Measurements from ENCODE around the gene PNPLA7. TPM values are rescaled to one million over a fixed set of nuclear protein-coding genes. Genes with fewer than 3 reads are reported as not detected.

PNPLA7 gene
- total and polyA plus RNA-seq, 2 donors (not counting 1 experiment from before 2014, with no cell fraction given) = 18.7 to 29.9 TPM

DNA sequence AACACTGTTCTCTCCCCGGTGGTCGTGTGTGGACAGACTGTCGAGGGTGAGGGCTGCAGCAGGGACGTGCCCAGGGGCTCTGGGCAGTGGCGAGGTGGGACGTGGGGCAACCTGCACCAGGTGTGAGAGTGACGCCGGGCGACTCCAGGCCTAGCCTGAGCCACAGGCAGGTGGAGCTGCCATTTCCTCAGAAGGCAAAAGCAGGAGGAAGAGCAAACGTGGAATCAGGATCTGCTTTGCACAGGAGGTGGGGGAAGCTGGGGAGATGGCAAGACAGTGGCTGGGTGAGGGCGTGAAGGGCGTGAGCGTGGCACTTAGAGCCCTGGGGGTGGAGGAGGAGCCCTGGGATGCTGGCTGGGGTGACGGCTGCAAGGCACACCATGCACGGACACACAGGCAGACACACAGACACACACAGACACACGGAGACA is 51.5 kb downstream of the PNPLA7 start:
- H4K20me1 ChIP-seq (ENCODE audit: control insufficient read depth, insufficient read depth, low read length, poor library complexity, severe bottlenecking) = no peaks in the 10 kb centered on the region
- Mint-ChIP-seq H3K27me3 (no peaks in the 10 kb centered on the region), H3K27ac (no peak overlapping the region), H3K9me3 (ENCODE audit: insufficient read depth) (no peaks in the 10 kb centered on the region), H3K4me3 (no peak overlapping the region), H3K4me1 (peaks cover 2% of the 10 kb centered on the region)
- intact Hi-C loops (cut with micrococcal nuclease) = no loop called here
- H3K9me3 ChIP-seq (ENCODE audit: control extremely low read depth in 1 of 3, control insufficient read depth in 2 of 3, insufficient read depth in 1 of 3, low read length in 2 of 3) = peaks cover 0 to 76% (median 0%) of the 10 kb centered on the region in 3 donors
- peaks cover 0 to 7% of the 10 kb centered on the region in 2 experiments for H3K36me3 ChIP-seq (replicated peaks in 1 of 2; ENCODE audit: control extremely low read depth in 1 of 2, control insufficient read depth in 1 of 2, extremely low read depth in 1 of 2, insufficient read depth in 2 of 2, low read length in 1 of 2)
- H3K4me1 ChIP-seq (ENCODE audit: control insufficient read depth in 2 of 2, insufficient read depth in 2 of 2, low read length in 2 of 2) = no peaks in the 10 kb centered on the region
- H3K4me3 ChIP-seq (ENCODE audit: control extremely low read depth in 1 of 5, extremely low read depth in 1 of 5, insufficient read depth in 1 of 5, low read depth in 2 of 5, low read length in 4 of 5) = no peak overlapping the region
- CTCF ChIA-PET = no interaction called here
- ATAC-seq (ENCODE audit: low read depth) (no peak), DNase-seq (no peak)
- no peak overlapping the region for H3K4me2 ChIP-seq (replicated peaks; ENCODE audit: low read depth, low read length, poor library complexity, severe bottlenecking)
- POLR2A ChIA-PET = no interaction called here
- no peaks in the 10 kb centered on the region for H3K27me3 ChIP-seq (replicated peaks in 1 of 4; ENCODE audit: control extremely low read depth in 1 of 4, control insufficient read depth in 3 of 4, insufficient read depth in 4 of 4, low read length in 3 of 4)
- no peak overlapping the region for H2AFZ ChIP-seq (ENCODE audit: insufficient read depth, low read depth, low read length, poor library complexity, severe bottlenecking)
- no peaks in the 10 kb centered on the region for H3K79me2 ChIP-seq (ENCODE audit: control insufficient read depth, insufficient read depth, low read length)
- TF ChIP-seq, protein P1, sequence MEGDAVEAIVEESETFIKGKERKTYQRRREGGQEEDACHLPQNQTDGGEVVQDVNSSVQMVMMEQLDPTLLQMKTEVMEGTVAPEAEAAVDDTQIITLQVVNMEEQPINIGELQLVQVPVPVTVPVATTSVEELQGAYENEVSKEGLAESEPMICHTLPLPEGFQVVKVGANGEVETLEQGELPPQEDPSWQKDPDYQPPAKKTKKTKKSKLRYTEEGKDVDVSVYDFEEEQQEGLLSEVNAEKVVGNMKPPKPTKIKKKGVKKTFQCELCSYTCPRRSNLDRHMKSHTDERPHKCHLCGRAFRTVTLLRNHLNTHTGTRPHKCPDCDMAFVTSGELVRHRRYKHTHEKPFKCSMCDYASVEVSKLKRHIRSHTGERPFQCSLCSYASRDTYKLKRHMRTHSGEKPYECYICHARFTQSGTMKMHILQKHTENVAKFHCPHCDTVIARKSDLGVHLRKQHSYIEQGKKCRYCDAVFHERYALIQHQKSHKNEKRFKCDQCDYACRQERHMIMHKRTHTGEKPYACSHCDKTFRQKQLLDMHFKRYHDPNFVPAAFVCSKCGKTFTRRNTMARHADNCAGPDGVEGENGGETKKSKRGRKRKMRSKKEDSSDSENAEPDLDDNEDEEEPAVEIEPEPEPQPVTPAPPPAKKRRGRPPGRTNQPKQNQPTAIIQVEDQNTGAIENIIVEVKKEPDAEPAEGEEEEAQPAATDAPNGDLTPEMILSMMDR (IDR thresholded peaks at IDR 0.05) = no peak
- no peak for TF ChIP-seq EZH2 (IDR thresholded peaks at IDR 0.05; ENCODE audit: borderline replicate concordance, insufficient read depth, low read depth, low read length, poor library complexity, severe bottlenecking)
- no peak overlapping the region for H3K9ac ChIP-seq (ENCODE audit: low read length)
- WGBS (ENCODE audit: insufficient coverage) = 96% methylated on average over 15 of the region's 16 CpGs
- H3K27ac ChIP-seq (ENCODE audit: low read length in 2 of 2) = no peak overlapping the region

DNA sequence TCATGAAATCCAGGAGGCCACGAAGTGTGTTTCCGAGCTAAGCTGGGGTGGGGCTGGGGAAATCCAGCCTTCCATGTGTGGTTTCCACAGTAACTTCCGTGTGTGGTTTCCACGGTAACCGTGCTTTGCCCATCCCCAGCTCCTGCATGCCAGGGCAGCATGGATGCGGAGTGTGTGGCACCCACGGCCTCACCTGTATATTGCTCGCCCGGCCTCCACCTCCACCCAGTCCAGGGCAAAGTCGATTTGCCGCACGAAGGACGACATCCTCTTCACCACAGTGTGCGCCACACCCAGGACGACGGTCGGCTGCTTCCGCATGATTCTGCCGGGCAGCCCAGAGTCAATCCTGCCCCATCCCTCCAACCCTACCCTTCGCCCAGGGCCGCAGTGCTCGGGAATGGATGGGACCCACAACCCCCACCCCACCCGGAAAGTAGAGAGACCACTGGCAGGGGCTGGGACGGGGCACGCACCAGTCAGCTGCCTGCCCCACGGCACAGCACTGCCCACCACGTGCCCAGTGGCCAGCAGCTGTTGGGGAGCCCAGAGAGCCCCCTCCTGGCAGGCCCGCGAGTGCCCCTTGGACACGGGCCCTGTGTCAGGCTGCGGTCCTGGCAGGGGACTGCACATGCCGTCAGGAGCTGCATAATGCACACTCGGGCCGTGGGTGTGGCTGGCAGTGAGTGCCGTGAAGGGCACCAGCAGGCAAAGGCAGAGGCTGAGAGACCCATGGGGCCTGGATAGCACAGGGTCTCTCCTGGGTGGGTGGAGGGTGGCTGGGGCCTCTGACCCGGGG is 52.1 kb downstream of the PNPLA7 start:
- Mint-ChIP-seq H3K9me3 (ENCODE audit: insufficient read depth) (no peaks in the 10 kb centered on the region), H3K4me1 (peaks cover 2% of the 10 kb centered on the region), H3K27me3 (no peaks in the 10 kb centered on the region), H3K27ac (no peak overlapping the region), H3K4me3 (no peak overlapping the region)
- no peak overlapping the region for H3K9ac ChIP-seq (ENCODE audit: low read length)
- H3K27me3 ChIP-seq (replicated peaks in 1 of 4; ENCODE audit: control extremely low read depth in 1 of 4, control insufficient read depth in 3 of 4, insufficient read depth in 4 of 4, low read length in 3 of 4) = no peaks in the 10 kb centered on the region
- no peaks in the 10 kb centered on the region for H3K79me2 ChIP-seq (ENCODE audit: control insufficient read depth, insufficient read depth, low read length)
- ChIA-PET CTCF (no interaction called here), POLR2A (no interaction called here)
- H3K27ac ChIP-seq (ENCODE audit: low read length in 2 of 2) = no peak overlapping the region
- 98% methylated on average over 36 of the region's 36 CpGs for WGBS (ENCODE audit: insufficient coverage)
- intact Hi-C loops (cut with micrococcal nuclease) = no loop called here
- no peak for TF ChIP-seq EZH2 (IDR thresholded peaks at IDR 0.05; ENCODE audit: borderline replicate concordance, insufficient read depth, low read depth, low read length, poor library complexity, severe bottlenecking)
- TF ChIP-seq, protein P1 (IDR thresholded peaks at IDR 0.05) = no peak
- no peaks in the 10 kb centered on the region for H3K4me1 ChIP-seq (ENCODE audit: control insufficient read depth in 2 of 2, insufficient read depth in 2 of 2, low read length in 2 of 2)
- H2AFZ ChIP-seq (ENCODE audit: insufficient read depth, low read depth, low read length, poor library complexity, severe bottlenecking) = no peak overlapping the region
- peaks cover 0 to 81% (median 0%) of the 10 kb centered on the region in 3 donors for H3K9me3 ChIP-seq (ENCODE audit: control extremely low read depth in 1 of 3, control insufficient read depth in 2 of 3, insufficient read depth in 1 of 3, low read length in 2 of 3)
- no peak overlapping the region for H3K4me2 ChIP-seq (replicated peaks; ENCODE audit: low read depth, low read length, poor library complexity, severe bottlenecking)
- no peaks in the 10 kb centered on the region for H4K20me1 ChIP-seq (ENCODE audit: control insufficient read depth, insufficient read depth, low read length, poor library complexity, severe bottlenecking)
- H3K4me3 ChIP-seq (ENCODE audit: control extremely low read depth in 1 of 5, extremely low read depth in 1 of 5, insufficient read depth in 1 of 5, low read depth in 2 of 5, low read length in 4 of 5) = no peak overlapping the region
- peaks cover 0 to 7% of the 10 kb centered on the region in 2 experiments for H3K36me3 ChIP-seq (replicated peaks in 1 of 2; ENCODE audit: control extremely low read depth in 1 of 2, control insufficient read depth in 1 of 2, extremely low read depth in 1 of 2, insufficient read depth in 2 of 2, low read length in 1 of 2)
- DNase-seq (no peak), ATAC-seq (ENCODE audit: low read depth) (no peak)

All from B cell (primary cell).